Stimulated activated CD4-positive, alpha-beta T cell treated with anti-CD3 and anti-CD28 coated beads, Interleukin-12 subunit alpha, Interleukin-12 subunit beta, amount 100 ng/mL, for 4 hours (primary cell): ENCODE results near the gene METTL1.

Source experiments
- DNase-seq: peaks from one replicate; pipeline ENCODE4 v3.0.0-alpha.2; 2020

METTL1 gene

GRCh38 chr12:57751788-57752667 is 19.9 kb downstream of the METTL1 start, which contains the start of gene CDK4:
TSS of gene CDK4 (minus strand) at chr12:57752310. CDS start at chr12:57751717, 593 bp downstream.
- DNase-seq: peak; percentile 95

- no peak for DNase-seq
Observed at GRCh38 chr12:57751432-57751787, 20.5 kb downstream of the METTL1 start.

GRCh38 chr12:57750561-57751431 is 21.1 kb downstream of the METTL1 start:
- DNase-seq: no peak

- no peak for DNase-seq
Observed at GRCh38 chr12:57749061-57749460, 22.8 kb downstream of the METTL1 start.

- DNase-seq: no peak
Observed at GRCh38 chr12:57746025-57746424, 25.9 kb downstream of the METTL1 start.

DNA sequence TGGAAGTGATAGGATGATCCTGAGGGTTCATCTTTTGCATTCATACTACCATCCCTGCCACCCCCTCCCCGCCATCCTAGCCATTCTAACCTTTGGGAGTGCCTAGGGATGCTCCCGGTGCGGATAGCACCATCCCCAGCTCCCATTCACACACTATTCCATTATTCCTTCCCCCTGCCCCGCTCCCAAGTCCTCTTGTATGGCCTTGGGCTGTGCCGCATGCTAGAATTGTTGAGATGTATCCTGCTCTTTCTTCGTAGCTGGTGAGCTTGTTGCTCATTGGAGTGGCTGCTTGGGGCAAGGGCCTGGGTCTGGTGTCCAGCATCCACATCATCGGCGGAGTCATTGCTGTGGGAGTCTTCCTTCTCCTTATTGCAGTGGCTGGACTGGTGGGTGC is 26.4 kb downstream of the METTL1 start:
- DNase-seq: no peak

GRCh38 chr12:57744777-57745484 is 27.0 kb downstream of the METTL1 start, which contains the start of gene TSPAN31:
TSS of gene TSPAN31 (plus strand) at chr12:57745039. CDS start at chr12:57745155, 116 bp downstream.
- peak; percentile 91 for DNase-seq

- peak; percentile 70 for DNase-seq
Observed at GRCh38 chr12:57744194-57744776, 27.6 kb downstream of the METTL1 start.

DNA sequence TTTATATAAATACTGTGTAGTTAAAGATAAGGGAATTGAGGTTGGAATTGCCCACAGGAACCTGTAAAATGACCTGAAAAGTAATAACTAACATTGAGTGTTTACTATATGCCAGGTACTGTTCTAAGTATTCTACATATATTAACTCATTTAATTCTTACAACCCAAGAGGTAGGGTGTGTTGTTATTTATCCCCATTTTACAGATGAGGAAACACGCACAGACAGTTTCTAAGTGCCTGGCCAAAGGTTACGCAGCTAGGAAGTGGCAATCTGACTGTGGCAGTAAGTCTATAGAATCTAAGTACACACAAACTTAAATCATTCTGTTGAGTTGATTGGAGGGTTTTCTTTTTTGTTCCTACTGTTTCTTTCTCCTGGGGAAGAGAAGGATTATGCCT is 28.1 kb downstream of the METTL1 start:
- no peak for DNase-seq

DNA sequence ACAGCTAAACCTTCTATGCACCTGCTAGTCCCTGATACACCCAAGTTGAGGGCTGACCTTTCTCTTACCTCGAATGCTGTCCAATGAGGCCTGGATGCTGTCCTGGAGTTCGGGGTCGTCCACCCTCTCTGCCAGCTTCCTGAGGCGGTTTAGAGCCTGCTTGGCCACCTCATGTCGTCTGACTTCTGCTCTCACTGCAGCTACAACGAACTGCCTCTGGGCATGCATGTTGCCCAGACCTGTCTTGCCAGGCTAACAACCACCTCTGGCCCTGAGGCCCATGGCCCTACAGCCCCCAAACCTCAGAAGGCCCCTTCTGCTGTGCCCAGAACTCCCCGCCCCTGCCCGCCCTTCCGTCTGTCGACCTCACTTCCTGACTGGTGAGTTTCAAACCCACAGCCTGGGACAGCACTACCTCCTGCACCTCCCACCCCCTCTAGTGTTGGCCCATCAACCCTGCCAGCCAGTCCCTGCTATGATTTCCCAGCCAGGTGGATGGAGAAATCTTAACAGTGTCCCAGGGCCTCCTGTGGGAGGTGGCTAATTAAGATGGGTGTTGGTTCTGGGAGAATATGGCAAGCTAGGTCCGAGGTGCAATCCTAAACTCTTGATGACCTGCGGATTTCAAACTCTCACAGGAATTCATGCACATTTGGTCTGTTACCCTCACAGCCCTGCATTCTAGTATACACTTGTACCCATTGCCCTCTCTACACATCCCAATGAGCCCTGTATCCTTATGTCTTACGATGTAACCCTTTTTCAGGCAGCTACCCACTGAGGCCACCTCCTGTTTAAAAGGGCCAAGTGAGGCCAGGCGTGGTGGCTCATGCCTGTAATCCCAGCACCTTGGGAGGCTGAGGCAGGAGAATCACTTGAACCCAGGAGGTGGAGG is 29.8 kb downstream of the METTL1 start:
- DNase-seq: peak; percentile 70

DNA sequence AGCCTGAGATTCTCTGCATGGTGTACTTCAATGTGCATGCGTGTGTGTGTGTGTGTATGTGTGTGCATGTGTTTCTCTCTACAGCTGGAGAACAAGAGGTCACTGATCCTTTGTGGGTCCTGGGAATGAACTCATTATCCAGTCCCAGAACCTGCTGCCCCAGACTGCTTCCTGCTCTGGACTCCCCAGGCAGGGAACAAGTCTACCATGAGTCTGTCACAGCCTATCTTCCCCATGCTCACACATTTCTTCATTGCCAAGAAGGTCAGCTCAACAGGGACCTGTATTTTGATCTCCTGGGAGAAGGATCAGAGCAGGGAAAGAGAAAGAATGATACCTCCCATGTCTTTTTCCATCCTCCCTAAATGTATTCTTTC is 30.5 kb downstream of the METTL1 start:
- DNase-seq: no peak

DNA sequence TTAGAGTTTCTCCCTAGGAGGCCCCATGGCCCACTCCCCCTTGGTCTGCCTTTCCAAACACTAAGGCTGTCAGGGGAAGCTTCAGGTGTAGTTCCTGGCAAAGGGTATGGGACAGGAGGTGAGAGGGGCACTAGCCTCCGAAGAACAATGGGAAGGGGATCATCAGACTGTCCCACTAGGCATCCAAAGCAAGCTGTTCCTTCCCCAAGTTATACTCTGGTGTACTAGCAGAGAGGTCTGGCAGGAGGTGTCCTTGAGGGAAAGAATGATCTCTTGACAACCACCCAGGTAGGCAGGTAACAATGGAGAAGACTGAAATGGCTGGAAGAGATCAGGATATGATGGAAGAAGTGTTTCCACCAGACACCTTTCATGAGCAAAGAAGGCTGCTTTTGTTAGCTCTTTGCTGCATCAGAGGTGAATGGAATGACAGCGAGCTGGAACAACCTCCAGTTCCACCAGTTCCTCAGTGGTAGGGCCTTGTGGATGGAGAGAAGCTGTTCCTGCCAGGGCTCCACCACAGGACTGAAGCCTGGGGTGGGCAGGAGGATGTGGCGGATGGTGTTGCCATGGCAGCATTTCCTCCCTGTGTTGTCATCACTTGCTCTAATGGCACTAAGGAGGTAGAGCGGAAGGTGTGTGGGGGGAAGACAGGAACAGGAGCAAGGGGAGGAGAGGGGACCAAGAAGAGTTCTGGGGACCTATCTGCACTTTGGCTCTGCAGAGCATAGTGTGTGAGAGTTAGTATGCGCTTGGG is 31.1 kb downstream of the METTL1 start:
- peak; percentile 55 for DNase-seq

- DNase-seq: no peak
Observed at GRCh38 chr12:57739914-57740538, 31.9 kb downstream of the METTL1 start.

- no peak for DNase-seq
Observed at GRCh38 chr12:57739387-57739786, 32.5 kb downstream of the METTL1 start.

DNA sequence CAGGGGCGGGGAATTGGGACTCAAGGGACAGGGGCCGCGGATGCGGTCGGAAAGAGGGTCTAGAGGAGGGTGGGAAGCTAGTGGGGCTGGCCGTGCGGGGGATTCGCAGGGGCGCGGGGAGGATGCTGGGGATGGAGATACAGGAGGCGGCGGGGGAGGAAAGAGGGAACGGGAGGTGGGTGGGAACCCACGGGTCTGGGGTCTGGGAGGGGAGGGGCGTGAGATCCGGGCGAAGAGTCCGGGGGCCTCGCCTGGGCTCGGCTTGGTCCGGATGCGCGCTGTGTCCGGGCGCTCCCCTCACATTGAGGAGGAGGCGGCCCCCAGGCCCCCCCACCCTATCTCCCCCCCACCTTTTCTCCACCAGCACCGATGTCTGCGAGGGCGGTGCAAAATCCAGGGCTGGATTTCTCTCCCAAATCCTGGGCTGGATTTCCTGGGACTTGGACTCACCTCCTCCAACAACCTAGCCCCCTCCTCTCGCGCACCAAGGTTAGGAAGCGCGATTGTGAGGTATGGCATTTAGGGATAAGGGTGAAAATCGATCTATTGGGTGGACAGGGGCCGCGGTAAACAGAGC is 33.2 kb downstream of the METTL1 start, which contains the start of gene AGAP2:
AGAP2 (minus strand) TSS at position 82 of the 577 bp plus-strand sequence. CDS start 496 bp downstream, outside the sequence.
- DNase-seq: no peak

DNA sequence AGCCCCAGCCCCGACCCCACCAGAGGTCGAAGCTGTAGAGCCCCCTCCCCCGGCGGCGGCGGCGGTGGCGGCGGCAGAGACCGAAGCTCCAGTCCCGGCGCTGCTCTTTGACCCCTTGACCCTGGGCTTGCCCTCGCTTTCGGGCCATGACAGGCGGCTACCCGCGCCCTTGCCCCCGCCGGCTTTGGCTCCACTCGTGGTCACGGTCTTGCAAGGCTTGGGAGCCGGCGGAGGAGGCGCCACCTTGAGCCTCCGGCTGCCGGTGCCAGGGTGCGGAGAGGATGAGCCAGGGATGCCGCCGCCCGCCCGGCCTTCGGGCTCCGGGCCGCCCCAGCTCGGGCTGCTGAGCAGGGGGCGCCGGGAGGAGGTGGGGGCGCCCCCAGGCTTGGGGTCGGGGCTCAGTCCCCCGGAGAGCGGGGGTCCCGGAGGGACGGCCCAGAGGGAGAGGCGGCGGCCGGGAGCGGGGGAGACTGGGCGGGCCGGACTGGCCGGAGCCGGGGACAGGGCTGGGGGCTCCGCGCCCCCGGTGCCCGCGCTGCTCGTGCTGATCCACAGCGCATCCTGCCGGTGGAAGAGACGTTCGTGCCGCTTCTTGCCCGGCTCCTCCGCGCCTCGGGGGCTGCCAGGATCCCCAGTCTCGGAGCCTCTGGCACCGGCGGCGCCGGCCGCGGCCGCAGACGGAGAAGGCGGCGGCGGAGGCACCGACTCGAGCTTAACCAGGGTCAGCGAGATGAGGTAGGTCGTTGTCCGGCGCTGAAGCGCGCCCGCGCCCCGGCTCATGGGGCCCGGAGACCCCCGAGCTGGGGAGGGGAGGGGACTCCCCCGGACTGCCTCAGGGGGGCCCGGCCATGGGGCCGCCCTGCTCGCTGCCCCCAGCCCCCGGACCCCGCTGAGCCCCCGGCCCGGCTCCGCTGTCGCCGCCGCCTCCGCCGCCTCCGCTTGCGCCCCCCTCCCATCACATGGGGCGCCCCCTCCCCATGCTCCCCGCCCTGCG is 34.1 kb downstream of the METTL1 start:
- no peak for DNase-seq

DNA sequence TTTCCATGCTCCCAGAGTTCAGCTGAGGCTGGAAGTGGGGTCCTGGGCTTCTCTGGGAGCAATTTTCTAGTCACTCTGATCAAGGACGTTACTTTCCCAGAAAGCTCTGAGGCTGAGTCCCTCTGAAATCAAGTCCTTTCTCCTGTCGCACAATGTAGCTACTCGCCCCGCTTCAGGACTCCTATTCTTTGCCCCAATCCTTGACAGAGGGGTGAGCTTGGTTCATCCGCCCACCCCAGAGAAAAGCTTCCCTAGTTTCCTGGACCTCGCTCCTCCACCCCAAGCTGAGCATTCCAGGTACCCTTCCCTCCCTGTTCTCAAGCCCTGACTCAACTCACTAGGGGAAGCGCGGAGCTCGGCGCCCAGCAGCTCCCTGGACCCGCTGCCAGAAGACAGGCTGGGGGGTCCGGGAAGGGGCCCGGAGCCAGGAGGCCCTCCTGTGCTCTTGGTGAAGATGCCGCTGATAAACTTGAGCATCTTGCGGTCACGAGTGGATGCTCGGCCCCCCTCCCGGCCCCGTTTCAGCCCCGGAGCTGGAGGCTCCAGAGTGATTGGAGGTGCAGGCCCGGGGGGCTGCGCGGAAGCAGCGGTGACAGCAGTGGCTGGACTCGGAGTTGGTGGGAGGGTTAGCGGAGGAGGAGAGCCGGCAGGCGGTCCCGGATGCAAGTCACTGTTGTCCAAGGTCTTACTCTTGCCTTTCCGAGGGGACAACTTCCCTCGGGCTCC is 35.0 kb downstream of the METTL1 start:
- no peak for DNase-seq
